RWPE2 (cell line): ENCODE results near the gene MUC2.

Source experiments
- ATAC-seq: fragments of 200-7000 bp; cut with Tn5 transposase; 3 replicates; pipeline ENCODE4 v1.9.1; 2021; ENCODE audit warnings: low read depth
- DNase-seq: peaks from one replicate; pipeline ENCODE4 v3.0.0-alpha.2; 2020; ENCODE audit warnings: low spot score
- H3K27ac ChIP-seq: fragments of 450-650 bp; 2 replicates; pipeline ENCODE4 v1.5.1; 2017; ENCODE audit warnings: mild to moderate bottlenecking; ENCODE audit not compliant: poor library complexity, severe bottlenecking
- H3K27me3 ChIP-seq: fragments of 250-450 bp; sonication (Bioruptor Pico); 2 replicates; pipeline ENCODE4 v1.5.1; 2021; ENCODE audit warnings: mild to moderate bottlenecking, moderate library complexity; ENCODE audit not compliant: insufficient read depth, poor library complexity, severe bottlenecking
- H3K36me3 ChIP-seq: fragments of 250-450 bp; sonication (Bioruptor Pico); 2 replicates; pipeline ENCODE4 v1.5.1; 2020; ENCODE audit warnings: low read depth, mild to moderate bottlenecking, moderate library complexity
- H3K4me1 ChIP-seq: fragments of 250-450 bp; sonication (Bioruptor Pico); 2 replicates; pipeline ENCODE4 v1.5.1; 2021; ENCODE audit warnings: mild to moderate bottlenecking, moderate library complexity; ENCODE audit not compliant: insufficient read depth, poor library complexity, severe bottlenecking
- H3K4me3 ChIP-seq: fragments of 250-450 bp; sonication (Bioruptor Pico); 2 replicates; pipeline ENCODE4 v1.5.1; 2021; ENCODE audit warnings: mild to moderate bottlenecking, moderate library complexity; ENCODE audit not compliant: severe bottlenecking
- H3K9me3 ChIP-seq: fragments of 250-450 bp; sonication (Bioruptor Pico); 2 replicates; pipeline ENCODE4 v1.5.1; 2021; ENCODE audit warnings: mild to moderate bottlenecking, moderate library complexity; ENCODE audit not compliant: severe bottlenecking
- CTCF ChIP-seq: fragments of 450-650 bp; IDR thresholded peaks from one replicate; pipeline ENCODE4 v1.5.1; 2017; ENCODE audit warnings: mild to moderate bottlenecking, moderate library complexity; ENCODE audit not compliant: poor library complexity, severe bottlenecking

Gene MUC2

DNA sequence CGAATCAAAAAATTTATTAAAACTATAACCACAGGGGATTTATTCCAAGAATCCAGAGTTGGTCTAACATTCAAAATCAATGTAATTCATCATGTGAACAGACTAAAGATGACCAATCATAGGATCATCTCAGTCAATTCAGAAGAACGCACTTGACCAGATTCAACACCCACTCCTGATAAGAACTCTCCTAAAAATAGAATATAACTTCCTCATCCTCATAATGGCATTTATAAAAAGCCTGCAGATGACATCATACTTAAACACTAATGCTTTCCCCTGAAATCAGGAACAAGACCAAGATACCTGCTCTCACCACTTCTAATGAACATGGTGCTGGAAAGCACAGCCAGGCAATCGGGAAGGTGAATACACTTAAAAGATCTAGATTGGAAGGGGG is 10.5 kb upstream of the MUC2 start:
- TF ChIP-seq CTCF, result no peak
- no peak for DNase-seq
- ATAC-seq, result no peak
- no peaks in the 10 kb centered on the region for H3K27me3 ChIP-seq
- H3K36me3 ChIP-seq, result no peaks in the 10 kb centered on the region
- H3K9me3 ChIP-seq, result no peaks in the 10 kb centered on the region
- H3K4me1 ChIP-seq, result peaks cover 10% of the 10 kb centered on the region
- H3K4me3 ChIP-seq, result no peak overlapping the region
- no peak overlapping the region for H3K27ac ChIP-seq

DNA sequence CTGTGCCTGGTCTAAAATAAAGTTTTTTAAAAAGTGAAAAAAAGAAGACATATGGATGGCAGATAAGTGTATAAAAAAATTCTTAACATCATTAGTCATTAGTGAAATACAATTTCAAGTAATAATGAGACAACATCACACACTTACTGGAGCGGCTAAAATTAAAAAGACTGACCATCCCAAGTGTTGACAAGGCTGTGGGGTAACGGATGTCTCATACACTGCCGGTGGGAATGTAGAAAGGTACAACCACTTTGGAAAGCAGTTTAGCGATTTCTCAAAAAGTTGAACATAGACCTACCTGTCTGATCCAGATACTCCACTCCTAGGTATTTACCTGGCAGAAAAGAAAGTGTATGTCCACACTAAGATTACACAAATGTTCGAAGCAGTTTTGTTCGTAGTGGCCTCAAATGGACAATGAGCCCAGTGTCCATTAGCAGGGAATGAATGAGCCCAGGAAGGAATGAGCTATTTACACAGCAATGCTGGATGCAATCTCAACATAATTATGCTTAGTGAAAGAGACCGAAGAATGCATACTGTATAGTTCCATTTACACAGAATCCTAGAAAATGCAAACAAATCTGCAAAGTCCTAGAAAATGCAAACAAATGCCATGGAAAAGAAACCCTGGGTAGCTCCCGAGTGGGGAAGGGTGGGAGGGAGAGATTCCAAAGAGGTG is 6.7 kb upstream of the MUC2 start:
- H3K9me3 ChIP-seq, result no peaks in the 10 kb centered on the region
- H3K4me3 ChIP-seq, result no peak overlapping the region
- no peak for TF ChIP-seq CTCF
- H3K4me1 ChIP-seq, result peaks cover 5% of the 10 kb centered on the region
- no peaks in the 10 kb centered on the region for H3K36me3 ChIP-seq
- no peak for DNase-seq
- no peaks in the 10 kb centered on the region for H3K27me3 ChIP-seq
- no peak for ATAC-seq
- H3K27ac ChIP-seq, result no peak overlapping the region

- Histone ChIP-seq H3K27ac (no peak overlapping the region), H3K36me3 (no peaks in the 10 kb centered on the region), H3K9me3 (no peaks in the 10 kb centered on the region), H3K4me1 (peaks cover 16% of the 10 kb centered on the region), H3K27me3 (no peaks in the 10 kb centered on the region), H3K4me3 (no peak overlapping the region)
- TF ChIP-seq CTCF, result no peak
- no peak for ATAC-seq
- no peak for DNase-seq
Observed at GRCh38 chr11:1069740-1070139, 4.9 kb upstream of the MUC2 start.

DNA sequence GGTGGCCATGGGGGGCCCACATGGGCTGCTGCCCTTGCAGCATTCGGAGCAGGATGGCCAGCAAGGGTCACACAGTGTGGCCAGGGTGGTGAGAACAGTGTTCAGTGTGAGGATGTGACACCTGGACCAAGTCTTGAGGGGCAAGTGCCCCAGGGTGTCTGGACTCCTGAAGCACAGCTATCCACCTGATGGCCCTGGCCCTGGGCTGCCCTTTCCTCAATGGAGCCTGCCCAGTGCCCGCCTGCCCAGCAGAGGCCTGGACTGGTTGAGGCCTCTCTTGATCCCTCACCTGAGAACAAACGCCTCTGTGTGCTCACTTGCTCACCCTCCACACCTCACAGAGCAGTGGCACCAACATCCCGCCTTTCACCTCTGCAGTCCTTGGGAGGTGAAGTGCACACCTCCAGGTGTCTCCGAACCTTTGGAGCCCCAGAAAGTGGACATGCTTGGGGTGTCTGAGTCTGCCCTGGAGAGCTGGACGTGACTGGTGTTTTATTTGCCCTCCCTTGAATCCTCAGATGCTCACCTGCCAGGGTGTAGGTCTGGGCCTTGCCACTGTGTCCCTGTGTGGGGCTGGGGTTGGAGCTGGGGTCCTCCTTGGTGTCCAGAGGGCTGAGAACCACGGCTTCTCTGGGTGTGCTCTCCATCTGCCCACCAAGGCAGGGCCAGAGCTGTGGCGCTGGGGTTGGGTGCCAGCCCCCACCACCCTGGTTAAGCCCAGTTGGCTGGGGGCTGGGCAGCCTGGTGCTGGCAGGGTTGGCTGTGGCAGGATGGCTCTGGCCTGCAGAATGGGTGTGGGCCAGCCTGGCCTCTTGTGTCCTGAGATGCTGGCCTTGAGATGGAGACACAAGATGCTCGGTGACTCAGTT is 3.8 kb upstream of the MUC2 start:
- peaks cover 16% of the 10 kb centered on the region for H3K4me1 ChIP-seq
- no peak overlapping the region for H3K4me3 ChIP-seq
- DNase-seq (peak; percentile 52), ATAC-seq (no peak)
- no peak for TF ChIP-seq CTCF
- no peaks in the 10 kb centered on the region for H3K27me3 ChIP-seq
- H3K36me3 ChIP-seq, result no peaks in the 10 kb centered on the region
- no peak overlapping the region for H3K27ac ChIP-seq
- H3K9me3 ChIP-seq, result no peaks in the 10 kb centered on the region

GRCh38 chr11:1071571-1072115 is 3.0 kb upstream of the MUC2 start:
- DNase-seq (peak; percentile 50), ATAC-seq (no peak)
- Histone ChIP-seq H3K4me1 (peaks cover 16% of the 10 kb centered on the region), H3K9me3 (no peaks in the 10 kb centered on the region), H3K27ac (no peak overlapping the region), H3K4me3 (no peak overlapping the region), H3K27me3 (no peaks in the 10 kb centered on the region), H3K36me3 (no peaks in the 10 kb centered on the region)
- no peak for TF ChIP-seq CTCF
